CD4-positive, alpha-beta T cell (primary cell): ENCODE data around the gene DIPK1A. TPM values are rescaled to one million over a fixed set of nuclear protein-coding genes. Genes with fewer than 3 reads are reported as not detected.

ENCODE experiments used
- ATAC-seq: fragments of 200-7000 bp; cut with Tn5 transposase; one replicate; pipeline ENCODE4 v1.10.0; 2022; ENCODE audit warnings: mild to moderate bottlenecking; ENCODE audit not compliant: poor library complexity
- CTCF ChIA-PET: fragments of 350-600 bp; sonication (Branson Sonifier 250); formaldehyde crosslinking; loops from one replicate; lab custom pipeline; 2021; ENCODE audit warnings: antibody characterized with exemption, inconsistent platforms; lab: Charles Lee
- POLR2A ChIA-PET: fragments of 350-600 bp; sonication (Branson Sonifier 250); formaldehyde crosslinking; loops from one replicate; lab custom pipeline; 2021; ENCODE audit warnings: antibody characterized with exemption, inconsistent platforms; lab: Charles Lee
- DNase-seq, 14 experiments: peaks; one replicate each; pipeline ENCODE4 v3.0.0-alpha.2; 2013 to 2020; ENCODE audit warnings: mixed read lengths in 2 of 14
- H3K27ac ChIP-seq, 2 donors: one replicate each; pipeline versions ENCODE4 v1.5.1 to v1.7.0; 2013; ENCODE audit warnings: low read length in 2 of 2, low read depth in 1 of 2, mild to moderate bottlenecking in 1 of 2
- H3K27me3 ChIP-seq, 2 experiments: 1 replicate in 1 of 2; 2 replicates in 1 of 2; pipeline versions ENCODE4 v1.6.1 to v1.7.0; 2013; ENCODE audit warnings: low read length in 2 of 2, control low read depth in 1 of 2, mild to moderate bottlenecking in 1 of 2, moderate library complexity in 1 of 2; ENCODE audit not compliant: insufficient read depth in 2 of 2, control insufficient read depth in 1 of 2
- H3K36me3 ChIP-seq: one replicate; pipeline ENCODE4 v1.6.1; 2013; ENCODE audit warnings: low read length, control low read depth; ENCODE audit not compliant: insufficient read depth
- H3K4me1 ChIP-seq: one replicate; pipeline ENCODE4 v1.6.1; 2013; ENCODE audit warnings: low read length, control low read depth; ENCODE audit not compliant: insufficient read depth
- H3K4me3 ChIP-seq: one replicate; pipeline ENCODE4 v1.5.1; 2013; ENCODE audit warnings: mild to moderate bottlenecking, low read length, moderate library complexity
- H3K9me3 ChIP-seq, 2 experiments: 1 replicate in 1 of 2; 2 replicates in 1 of 2; pipeline versions ENCODE4 v1.6.1 to v1.7.0; 2013; ENCODE audit warnings: low read length in 2 of 2, mild to moderate bottlenecking in 2 of 2, control low read depth in 1 of 2, moderate library complexity in 1 of 2; ENCODE audit not compliant: control insufficient read depth in 1 of 2, insufficient read depth in 1 of 2
- H3K27ac Mint-ChIP-seq: one replicate; pipeline ENCODE4 v1.8.0; 2020; ENCODE audit warnings: mixed read lengths
- H3K27me3 Mint-ChIP-seq: one replicate; pipeline ENCODE4 v1.8.0; 2021; ENCODE audit warnings: mixed read lengths
- H3K36me3 Mint-ChIP-seq: one replicate; pipeline ENCODE4 v1.8.0; 2021; ENCODE audit warnings: low read depth, mixed read lengths
- H3K4me1 Mint-ChIP-seq: one replicate; pipeline ENCODE4 v1.8.0; 2021; ENCODE audit warnings: low read depth, mixed read lengths
- H3K4me3 Mint-ChIP-seq: one replicate; pipeline ENCODE4 v1.8.0; 2020; ENCODE audit warnings: mild to moderate bottlenecking, mixed read lengths
- H3K9me3 Mint-ChIP-seq: one replicate; pipeline ENCODE4 v1.8.0; 2020; ENCODE audit warnings: mixed read lengths
- intact Hi-C, 2 experiments: fragments of 100-400 bp; cut with DNase I in 1 of 2; cut with micrococcal nuclease in 1 of 2; formaldehyde crosslinking; loops; one replicate each; pipeline versions ENCODE4 v1.15.1 to v1.9.0; 2023 to 2025; cut with DNase I, micrococcal nuclease
- total RNA-seq, 174 experiments: library from RNA in 2 of 174; stranded (reverse) in 2 of 174; gene quantifications; one replicate each; pipeline ENCODE4 v1.2.3 and lab custom pipeline; 2021 to 2026
- TF ChIP-seq, protein P1 (sequence below): fragments of 200-600 bp; IDR thresholded peaks from one replicate; pipeline ENCODE4 v1.8.0; 2022; ENCODE audit warnings: antibody characterized with exemption, mild to moderate bottlenecking

DIPK1A gene
- total RNA-seq, 2 experiments from 2014 or later = 7.0 to 7.3 TPM

DNA sequence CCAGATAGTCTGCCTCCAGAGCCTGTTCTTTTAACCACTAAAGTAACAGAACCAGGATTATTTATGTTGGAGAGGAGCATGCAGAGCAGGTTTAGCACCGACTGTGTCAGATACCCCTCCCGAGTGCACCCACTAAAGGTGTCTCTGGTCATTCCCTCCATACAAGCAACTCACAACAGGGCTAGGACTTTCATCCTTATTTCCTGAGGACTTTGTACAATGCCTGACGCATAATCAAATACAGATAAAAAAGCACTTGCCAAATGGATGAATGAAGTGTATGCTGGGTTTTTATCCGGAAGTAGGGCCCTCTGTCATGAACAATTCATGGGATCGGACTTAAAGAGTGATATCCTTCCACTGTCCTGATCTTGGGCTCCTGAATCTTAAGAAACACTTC lies 103.4 kb downstream of the DIPK1A start:
- ChIA-PET CTCF (interaction anchor here (0.7 to 8.3 kb wide), 9 partner anchors 11 to 136 kb away, joined by 3 to 101 read pairs (median 8); partner anchors contain the start of genes DIPK1A and RPL5), POLR2A (interaction anchor here (3.9 kb wide), 1 partner anchor 104 kb away, joined by 59 read pairs; the partner anchor contains the start of gene DIPK1A)
- ATAC-seq = no peak
- Mint-ChIP-seq H3K27me3 (no peaks in the 10 kb centered on the region), H3K27ac (no peak overlapping the region), H3K36me3 (peaks cover 15% of the 10 kb centered on the region), H3K4me3 (no peak overlapping the region), H3K9me3 (no peaks in the 10 kb centered on the region), H3K4me1 (peaks cover 14% of the 10 kb centered on the region)
- Histone ChIP-seq H3K4me1 (peaks cover 12% of the 10 kb centered on the region), H3K27me3 (no peaks in the 10 kb centered on the region), H3K36me3 (no peaks in the 10 kb centered on the region), H3K27ac (no peak overlapping the region), H3K4me3 (no peak overlapping the region), H3K9me3 (no peaks in the 10 kb centered on the region)
- intact Hi-C loops = loop anchor here in 1 of 2 experiments (1.0 to 5.0 kb wide), 2 partner anchors 137 to 204 kb away; no protein-coding TSS in a partner anchor
- TF ChIP-seq, protein P1, sequence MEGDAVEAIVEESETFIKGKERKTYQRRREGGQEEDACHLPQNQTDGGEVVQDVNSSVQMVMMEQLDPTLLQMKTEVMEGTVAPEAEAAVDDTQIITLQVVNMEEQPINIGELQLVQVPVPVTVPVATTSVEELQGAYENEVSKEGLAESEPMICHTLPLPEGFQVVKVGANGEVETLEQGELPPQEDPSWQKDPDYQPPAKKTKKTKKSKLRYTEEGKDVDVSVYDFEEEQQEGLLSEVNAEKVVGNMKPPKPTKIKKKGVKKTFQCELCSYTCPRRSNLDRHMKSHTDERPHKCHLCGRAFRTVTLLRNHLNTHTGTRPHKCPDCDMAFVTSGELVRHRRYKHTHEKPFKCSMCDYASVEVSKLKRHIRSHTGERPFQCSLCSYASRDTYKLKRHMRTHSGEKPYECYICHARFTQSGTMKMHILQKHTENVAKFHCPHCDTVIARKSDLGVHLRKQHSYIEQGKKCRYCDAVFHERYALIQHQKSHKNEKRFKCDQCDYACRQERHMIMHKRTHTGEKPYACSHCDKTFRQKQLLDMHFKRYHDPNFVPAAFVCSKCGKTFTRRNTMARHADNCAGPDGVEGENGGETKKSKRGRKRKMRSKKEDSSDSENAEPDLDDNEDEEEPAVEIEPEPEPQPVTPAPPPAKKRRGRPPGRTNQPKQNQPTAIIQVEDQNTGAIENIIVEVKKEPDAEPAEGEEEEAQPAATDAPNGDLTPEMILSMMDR = no peak
- no peak for DNase-seq

GRCh38 chr1:92855236-92855635 lies 106.0 kb downstream of the DIPK1A start:
- no peak for ATAC-seq
- intact Hi-C loops = loop anchor here in 1 of 2 experiments (5.0 kb wide), 1 partner anchor 207 kb away; no protein-coding TSS in a partner anchor
- Histone ChIP-seq H3K27ac (no peak overlapping the region), H3K27me3 (no peaks in the 10 kb centered on the region), H3K4me3 (no peak overlapping the region), H3K36me3 (peaks cover 5% of the 10 kb centered on the region), H3K9me3 (no peaks in the 10 kb centered on the region), H3K4me1 (peaks cover 12% of the 10 kb centered on the region)
- Mint-ChIP-seq H3K9me3 (no peaks in the 10 kb centered on the region), H3K4me3 (no peak overlapping the region), H3K27ac (no peak overlapping the region), H3K4me1 (peaks cover 27% of the 10 kb centered on the region), H3K27me3 (no peaks in the 10 kb centered on the region), H3K36me3 (peaks cover 37% of the 10 kb centered on the region)
- POLR2A ChIA-PET = interaction anchor here (1.0 to 4.9 kb wide), 3 partner anchors 23 to 139 kb away, joined by 3 to 23 read pairs (median 4); partner anchors contain the start of genes DIPK1A and RPL5
- CTCF ChIA-PET = interaction anchor here (1.0 to 8.3 kb wide), 4 partner anchors 9 to 139 kb away, joined by 3 to 101 read pairs (median 8); partner anchors contain the start of genes DIPK1A and RPL5
- no peak for DNase-seq
- TF ChIP-seq, protein P1 = no peak

DNA sequence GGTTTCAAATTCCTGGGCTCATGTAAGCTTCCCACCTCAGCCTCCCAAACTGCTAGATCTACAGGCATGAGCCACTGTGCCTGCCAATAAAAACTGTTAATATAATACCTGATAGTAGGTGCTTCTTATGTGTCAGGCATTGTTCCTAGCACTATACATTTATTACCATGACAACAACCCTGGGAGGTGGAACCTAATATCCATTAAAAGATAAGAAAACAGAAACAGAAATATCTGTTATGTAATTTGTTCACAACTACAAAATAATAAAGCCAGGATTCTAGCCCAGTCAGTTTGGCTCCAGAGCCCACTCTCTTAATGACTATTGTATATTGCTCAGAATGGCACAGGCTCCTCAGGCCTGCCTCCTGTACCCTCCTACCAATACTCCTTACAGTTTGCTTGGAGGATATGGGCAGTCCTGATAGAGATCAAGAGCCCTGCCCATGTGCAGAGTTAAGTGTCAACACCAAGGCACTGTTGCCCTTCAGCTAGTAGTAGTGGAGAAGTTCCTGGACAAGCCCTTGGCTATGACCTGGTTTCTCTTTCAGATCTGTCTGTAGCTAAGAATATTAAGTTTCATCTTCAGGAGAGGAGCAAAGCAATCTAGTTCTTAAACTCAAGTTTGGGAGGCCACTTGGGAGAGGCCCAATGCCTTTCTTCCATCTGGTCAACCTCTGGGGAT lies 107.0 kb downstream of the DIPK1A start:
- no peak overlapping the region for H3K27ac ChIP-seq
- DNase-seq (no peak), ATAC-seq (no peak)
- Mint-ChIP-seq H3K9me3 (no peaks in the 10 kb centered on the region), H3K4me1 (peaks cover 19% of the 10 kb centered on the region), H3K4me3 (no peak overlapping the region), H3K27ac (no peak overlapping the region), H3K36me3 (peaks cover 42% of the 10 kb centered on the region), H3K27me3 (no peaks in the 10 kb centered on the region)
- H3K4me1 ChIP-seq = peaks cover 5% of the 10 kb centered on the region
- peaks cover 12% of the 10 kb centered on the region for H3K36me3 ChIP-seq
- H3K4me3 ChIP-seq = no peak overlapping the region
- TF ChIP-seq, protein P1 = no peak
- intact Hi-C loops = no loop called here
- POLR2A ChIA-PET = interaction anchor here (0.6 to 4.9 kb wide), 2 partner anchors 107 to 122 kb away, joined by 3 to 23 read pairs; partner anchors contain the start of gene DIPK1A
- H3K9me3 ChIP-seq = no peaks in the 10 kb centered on the region
- CTCF ChIA-PET = interaction anchor here (1.7 to 8.3 kb wide), 3 partner anchors 22 to 140 kb away, joined by 5 to 101 read pairs (median 12); partner anchors contain the start of genes DIPK1A and RPL5
- H3K27me3 ChIP-seq = no peaks in the 10 kb centered on the region
